Colon (tissue), 2 donors: ENCODE data around the gene RAD51C.
"Not testable (repeated sequence)": the region's sequence is repeated elsewhere in the genome, so short reads cannot be mapped to it uniquely, and the experiment has no call there.

Experiments
- FAIRE-seq: peaks from 2 replicates; lab custom pipeline; 2012; peaks lifted over from hg19 to GRCh38; lab: Jason Lieb, UNC
- donor health status: control.
- donor health status: control.

The RAD51C gene

DNA sequence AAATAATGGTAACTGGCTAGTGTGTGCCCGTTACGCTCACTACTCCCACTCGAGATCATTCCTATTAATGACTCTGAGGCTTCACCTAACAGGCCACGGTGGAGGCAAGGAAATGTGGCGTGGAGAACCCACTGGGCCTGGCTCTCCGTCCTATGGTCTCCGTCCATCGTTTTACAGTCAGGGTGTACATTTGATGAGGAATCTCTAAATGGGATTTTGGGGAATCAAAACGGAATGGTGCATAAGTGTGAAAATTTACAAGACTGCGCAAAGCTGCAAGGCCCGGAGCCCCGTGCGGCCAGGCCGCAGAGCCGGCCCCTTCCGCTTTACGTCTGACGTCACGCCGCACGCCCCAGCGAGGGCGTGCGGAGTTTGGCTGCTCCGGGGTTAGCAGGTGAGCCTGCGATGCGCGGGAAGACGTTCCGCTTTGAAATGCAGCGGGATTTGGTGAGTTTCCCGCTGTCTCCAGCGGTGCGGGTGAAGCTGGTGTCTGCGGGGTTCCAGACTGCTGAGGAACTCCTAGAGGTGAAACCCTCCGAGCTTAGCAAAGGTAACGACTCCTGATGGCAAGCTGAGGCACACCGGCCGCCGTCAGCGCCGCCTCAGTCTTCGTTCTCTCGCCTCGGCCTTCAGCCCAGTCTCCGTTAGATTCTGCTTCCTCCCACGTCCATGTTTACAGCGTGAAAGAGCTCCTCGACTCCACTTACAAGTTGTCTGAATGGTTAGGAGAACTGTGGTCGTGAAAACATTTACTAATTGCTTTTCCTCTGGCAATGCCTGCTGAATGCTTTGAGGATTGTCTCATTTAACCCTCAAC, at the start of gene RAD51C:
RAD51C (plus strand) TSS at position 364 of the 817 bp plus-strand sequence; CDS start at position 406, 42 bp downstream.
- FAIRE-seq = no peak

DNA sequence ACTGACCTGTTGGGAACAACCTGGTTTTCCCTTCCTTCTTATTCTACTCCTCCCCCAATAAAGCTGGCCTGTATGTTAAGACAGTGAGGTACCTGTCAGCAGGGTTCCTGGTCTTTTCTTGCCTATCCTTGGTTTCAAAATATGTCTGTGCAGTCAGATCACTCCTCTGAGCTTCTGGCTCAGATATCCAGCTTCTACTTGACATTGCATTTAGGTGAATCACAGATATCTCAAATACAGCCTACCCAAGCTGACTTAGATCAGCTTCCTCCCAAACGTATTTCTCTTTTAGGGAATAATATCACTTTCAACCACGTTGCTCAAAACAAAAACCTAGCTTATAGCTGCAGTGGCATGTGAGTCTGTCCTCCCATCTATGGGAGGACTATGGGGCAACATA, 49.3 kb upstream of the RAD51C start:
- no peak for FAIRE-seq

DNA sequence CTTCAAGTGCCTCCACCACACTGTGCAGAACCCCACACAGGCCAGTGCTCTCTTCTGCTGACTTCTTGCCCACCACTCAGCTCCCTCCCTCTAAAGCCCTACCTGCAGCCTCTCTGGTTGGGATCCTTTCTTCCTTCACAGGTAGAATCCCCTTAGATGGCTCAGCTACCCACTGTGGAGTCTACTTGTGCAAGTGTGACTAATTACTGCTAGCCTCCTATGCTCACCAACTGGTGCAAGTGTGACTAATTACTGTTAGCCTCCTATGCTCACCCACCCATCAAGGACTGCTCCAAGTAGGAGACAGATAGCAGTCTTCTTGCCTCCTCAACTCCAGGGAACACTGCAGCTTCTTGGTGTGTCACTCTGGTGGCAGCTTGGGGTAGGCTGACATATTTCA, 44.2 kb upstream of the RAD51C start:
- FAIRE-seq = no peak

DNA sequence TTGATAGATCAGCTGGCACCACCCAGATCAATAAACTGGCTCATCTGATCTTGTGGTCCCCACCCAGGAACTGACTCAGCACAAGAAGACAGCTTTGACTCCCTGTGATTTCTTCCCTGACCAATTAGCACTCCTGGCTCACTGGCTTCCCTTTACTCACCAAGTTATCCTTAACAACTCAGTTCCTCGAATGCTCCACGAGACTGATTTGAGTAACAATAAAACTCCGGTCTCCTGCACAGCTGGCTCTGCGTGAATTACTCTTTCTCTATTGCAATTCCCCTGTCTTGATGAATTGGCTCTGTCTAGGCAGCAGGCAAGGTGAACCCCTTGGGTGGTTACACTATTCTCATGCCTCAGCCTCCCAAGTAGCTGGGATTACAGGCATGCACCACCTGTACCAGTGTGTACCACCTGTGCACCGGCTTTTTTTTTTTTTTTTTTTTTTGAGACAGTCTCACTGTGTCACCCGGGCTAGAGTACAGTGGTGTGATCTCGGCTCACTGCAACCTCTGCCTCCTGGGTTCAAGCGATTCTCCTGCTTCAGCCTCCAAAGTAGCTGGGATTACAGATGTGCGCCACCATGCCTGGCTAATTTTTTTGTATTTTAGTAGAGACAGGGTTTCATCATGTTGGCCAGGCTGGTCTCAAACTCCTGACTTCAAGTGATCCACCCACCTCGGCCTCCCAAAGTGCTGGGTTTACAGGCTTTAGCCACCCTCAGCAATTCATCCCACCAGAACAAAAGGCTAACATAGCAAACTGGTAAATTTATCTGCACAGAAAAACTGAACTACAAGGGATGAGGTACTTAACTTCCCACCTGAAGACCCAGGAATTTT, 34.2 kb upstream of the RAD51C start:
- FAIRE-seq = not testable (repeated sequence)

DNA sequence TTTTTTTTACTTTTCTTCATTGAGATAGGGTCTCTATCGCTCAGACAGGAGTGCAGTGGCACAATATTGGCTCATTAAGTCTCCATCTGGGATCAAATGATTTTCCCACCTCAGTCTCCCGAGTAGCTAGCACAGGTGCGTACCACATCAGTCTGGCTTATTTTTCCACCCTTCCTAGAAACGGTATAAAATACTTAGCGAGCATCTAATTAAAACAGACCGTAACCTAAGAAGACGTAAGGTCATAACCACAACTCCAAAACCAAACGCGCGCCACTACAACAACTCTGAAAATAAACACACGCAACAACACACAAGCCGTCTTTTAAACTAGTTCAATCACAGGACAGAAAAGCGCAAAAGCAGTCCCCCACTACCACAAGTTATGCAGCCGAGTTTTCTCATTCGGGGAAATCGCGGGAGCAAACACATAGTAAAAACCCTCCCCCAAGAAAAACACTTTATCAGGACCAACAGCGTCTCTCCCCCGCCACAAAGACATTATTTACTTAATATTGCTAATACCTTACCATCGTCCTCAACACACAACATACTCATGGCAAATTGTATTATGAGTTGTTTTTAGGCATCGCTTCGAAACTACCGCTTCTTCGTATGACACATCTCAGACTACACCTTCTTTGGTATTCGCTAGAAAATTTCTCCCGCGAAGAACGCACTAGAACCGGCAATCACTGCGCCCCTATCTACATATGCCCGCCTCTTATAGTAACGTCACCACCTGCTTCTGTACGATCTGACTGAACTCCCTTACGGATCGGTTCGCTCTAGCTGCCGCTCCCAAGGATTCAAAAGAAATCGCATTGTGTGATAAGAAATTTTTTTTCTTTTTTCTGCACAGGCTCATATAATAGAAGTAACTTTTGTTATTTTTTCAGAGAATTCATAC, 33.3 kb upstream of the RAD51C start:
- FAIRE-seq = no peak

DNA sequence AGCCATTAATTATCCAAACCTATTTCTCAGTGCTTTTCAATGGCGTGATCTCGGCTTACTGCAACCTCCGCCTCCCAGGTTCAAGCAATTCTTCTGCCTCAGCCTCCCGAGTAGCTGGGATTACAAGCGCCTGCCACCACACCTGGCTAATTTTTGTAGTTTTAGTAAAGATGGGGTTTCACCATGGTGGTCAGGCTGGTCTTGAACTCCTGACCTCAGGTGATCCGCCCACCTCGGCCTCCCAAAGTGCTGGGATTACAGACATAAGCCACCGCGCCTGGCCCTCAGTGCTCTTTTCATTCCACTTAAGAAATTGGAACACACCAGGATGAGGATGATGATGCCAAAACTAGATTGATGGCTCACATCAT, 32.7 kb upstream of the RAD51C start:
- not testable (repeated sequence) for FAIRE-seq

DNA sequence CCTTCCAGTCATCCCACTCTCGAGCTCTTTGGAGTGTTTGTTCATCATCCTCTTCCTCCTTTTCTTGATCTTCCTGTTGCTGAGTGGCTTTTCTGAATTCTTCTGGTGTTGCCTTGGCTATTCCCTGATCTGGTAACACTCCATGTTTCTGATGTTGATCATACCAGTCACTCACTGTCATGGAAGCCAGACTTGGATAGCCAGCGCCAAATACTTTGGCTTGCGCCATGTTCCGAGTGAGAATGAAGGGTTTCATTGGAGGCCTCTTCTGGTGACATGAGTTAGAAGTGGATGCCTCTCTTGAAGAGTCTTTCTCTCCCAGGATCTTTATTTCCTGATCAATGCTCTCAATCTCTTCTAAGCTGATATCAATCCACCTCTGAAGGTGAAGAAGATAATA, 31.8 kb upstream of the RAD51C start:
- FAIRE-seq = no peak

DNA sequence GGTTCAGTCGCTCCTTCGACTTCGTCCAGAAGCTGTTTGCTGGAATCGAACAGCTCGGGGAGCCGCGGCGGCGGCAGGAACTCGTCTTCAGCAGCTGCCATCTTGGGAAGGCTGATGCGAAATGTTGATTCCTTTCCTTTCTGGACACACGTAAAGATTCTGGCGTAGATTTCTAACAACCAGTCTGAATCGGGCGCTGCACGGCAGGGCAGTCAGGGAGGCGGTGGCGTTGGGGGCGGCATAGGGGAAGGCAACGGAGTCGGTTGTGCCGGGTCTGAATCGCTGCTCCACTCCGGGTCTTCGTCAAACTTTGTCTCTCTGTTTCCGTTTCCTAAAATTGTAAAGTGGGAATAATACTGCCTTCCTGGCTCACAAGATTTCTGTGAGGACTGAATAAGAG, 30.9 kb upstream of the RAD51C start:
- FAIRE-seq = no peak

DNA sequence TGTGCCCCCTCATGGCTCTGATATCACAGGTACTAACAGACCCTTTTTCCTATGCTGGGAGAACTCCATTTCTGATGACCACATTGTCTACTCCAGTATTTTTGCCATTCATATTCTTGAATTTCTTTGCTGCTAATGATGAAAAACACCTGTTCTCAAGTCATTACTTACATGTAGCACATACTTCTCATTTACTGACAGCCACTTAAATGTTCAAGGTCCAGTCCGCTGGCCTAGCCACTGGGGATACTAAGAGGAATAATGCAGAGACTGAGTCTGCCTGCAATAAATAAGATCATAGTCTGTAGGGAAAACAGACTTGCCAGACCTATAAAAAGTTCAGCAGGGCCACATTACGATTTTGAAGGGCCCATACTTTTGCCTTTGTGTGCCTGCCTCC, 28.1 kb upstream of the RAD51C start:
- no peak for FAIRE-seq

DNA sequence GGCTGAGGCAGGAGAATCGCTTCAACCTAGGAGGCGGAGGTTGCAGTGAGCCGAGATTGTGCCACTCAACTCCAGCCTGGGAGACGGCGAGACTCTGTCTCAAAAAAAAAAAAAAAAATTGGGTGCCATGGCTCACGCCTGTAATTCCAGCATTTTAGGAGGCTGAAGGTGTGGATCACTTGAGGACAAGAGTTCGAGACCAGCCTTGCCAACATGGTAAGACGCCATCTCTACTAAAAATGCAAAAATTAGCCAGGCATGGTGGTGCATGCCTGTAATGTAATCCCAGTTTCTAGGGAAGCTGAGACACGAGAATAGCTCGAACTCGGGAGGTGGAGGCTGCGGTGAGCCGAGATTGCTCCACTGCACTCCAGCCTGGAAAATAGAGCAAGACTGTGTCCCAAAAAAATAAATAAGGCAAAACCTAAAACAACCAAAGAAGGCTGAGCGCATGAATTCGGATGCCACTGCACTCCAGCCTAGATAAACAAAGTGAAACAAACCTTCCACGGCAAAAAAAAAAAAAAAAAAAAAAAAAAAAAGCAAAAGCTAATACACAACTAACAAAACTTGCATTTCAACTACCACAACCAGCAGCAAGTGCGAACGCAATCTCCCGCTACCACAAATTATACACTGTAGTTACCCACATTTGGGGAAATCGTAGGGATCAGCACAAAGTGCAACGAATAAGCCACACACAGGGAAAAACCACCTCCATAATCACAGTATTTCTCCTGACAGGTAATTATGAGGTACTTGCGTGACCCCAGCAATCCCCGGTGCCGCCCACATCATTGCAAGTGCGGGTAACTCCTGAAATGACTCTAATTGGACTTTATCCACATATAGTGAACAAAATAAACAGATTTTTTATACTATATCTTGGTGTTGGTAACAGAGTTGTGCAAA, 26.2 kb upstream of the RAD51C start:
- FAIRE-seq = no peak

DNA sequence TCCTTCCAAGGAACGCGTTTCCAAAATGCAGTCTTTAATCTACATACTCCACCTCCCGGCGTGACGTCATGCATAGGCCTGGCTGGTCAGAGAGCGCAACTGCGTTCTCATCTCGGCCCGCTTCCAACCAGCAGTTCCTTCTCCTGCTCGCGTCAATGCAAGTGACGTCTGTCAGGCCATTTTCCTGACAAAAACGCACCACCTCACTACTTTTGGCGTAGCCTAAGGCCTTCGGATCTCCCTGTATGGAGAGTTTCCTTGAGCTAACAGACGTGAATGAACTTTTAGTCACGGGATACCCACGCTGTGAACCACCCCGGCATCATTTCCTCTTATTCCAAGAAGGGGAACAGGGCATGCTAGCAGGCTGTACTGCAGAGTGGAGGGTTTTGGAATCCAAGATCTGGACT, 25.5 kb upstream of the RAD51C start:
- no peak for FAIRE-seq

DNA sequence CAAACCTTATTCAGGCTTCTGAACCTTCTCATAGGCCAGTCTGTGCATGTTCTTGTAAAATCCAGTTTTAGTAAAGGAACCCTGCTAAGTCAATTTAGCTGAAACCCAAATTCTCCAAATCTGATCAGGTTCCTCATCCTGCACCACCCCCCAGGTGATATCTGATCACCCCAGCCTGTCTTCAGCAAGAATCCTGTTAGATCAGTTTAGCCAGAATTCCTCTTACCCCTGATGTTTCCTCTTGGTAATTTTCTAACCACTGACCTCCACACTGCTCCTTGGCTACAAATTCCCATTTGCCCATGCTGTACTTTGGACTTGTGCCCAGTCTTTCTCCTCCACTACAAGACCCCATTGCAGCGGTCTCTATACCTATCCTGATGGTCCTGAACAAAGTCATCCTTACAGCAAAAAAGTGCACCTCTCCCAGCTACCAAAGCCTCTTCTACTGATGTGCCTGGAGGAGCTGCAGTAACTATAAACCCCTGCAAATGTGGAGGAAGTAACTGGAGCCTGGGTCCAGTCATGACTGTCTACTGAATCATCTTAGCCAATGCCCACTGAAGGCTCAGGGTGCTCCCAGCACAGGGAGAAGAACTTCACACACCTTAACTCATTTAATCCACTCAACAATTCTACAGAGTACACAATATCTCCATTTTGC, 24.3 kb upstream of the RAD51C start:
- FAIRE-seq = no peak

DNA sequence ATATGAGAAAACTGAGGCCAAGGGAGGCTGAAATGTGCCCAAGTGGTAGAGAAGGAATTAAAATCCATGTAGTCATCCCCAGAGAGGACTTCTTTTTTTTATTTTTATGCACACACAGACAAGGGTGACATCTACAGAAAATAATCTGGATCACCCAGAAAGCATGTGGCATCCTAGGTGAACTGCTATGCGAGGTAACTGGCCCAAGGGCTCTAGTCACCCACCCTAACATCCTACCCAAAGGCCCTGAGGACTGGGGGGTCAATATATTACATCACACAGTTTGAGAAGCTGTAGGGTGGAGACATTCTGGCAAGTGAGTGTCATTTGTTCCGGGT, 23.8 kb upstream of the RAD51C start:
- no peak for FAIRE-seq

DNA sequence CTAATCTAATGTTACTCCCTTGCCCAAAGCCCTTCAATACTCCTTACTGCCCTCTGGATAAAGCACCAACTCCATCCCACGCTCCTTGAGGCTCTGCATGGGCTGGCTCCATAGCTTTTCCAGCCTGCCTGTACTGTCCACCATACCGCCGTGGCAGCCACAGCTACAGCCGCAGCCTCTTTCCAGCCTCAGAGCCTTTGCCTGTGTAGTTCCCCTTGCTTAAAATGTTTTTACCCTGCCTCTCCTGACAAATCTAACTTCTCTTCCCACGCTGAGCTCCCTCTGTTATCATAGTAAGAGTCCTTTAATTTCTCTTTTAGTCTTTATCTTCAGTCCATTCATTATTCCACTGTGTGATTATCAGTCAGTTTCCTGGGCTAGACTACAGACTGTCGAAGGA, 22.5 kb upstream of the RAD51C start:
- FAIRE-seq = no peak

DNA sequence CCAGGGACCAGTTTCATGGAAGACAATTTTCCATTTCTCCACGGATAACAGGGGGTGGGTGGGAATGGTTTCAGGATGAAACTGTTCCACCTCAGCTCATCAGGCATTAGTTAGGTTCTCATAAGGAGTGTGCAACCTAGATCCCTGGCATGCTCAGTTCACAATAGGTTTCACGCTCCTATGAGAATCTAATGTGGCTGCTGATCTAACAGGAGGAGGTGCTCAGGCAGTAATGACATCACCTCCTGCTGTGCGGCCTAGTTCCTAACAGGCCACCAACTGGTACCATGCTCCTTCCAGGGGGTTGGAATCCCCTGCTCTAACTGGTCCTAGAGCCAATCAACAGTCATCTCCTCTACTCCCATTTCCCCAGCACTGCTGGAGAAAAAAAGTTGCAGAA, 20.4 kb upstream of the RAD51C start:
- FAIRE-seq = no peak

DNA sequence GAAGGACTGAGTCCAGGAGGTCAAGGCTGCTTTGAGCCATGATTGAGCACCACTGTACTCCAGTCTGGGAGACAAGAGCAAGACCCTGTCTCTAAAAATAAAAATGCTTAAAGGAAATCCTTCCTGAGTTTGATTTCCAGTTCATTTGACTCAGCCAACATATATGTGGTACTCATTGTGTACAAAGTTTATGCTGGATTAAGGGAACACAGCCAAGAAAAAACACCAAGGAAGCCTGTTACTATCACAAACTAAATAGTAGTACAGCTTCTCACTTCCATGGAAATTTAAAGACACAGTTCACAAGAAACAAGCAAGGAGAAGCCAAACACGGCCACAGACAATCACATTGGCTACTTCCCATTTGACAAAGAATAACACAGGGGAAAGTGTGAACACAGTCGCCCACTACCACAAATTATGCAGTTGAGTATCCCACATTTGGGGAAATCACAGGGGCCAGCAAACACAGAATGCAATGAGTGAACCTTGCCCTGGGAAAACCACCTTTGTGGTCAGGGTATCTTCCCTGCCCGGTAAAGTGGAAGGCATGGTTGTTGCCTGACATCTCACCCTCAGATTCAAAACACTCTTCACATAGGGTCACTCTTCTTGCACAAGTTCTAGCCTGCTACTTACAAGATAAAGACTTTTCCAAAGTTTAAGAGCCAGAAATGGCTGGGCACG, 15.1 kb upstream of the RAD51C start:
- no peak for FAIRE-seq

DNA sequence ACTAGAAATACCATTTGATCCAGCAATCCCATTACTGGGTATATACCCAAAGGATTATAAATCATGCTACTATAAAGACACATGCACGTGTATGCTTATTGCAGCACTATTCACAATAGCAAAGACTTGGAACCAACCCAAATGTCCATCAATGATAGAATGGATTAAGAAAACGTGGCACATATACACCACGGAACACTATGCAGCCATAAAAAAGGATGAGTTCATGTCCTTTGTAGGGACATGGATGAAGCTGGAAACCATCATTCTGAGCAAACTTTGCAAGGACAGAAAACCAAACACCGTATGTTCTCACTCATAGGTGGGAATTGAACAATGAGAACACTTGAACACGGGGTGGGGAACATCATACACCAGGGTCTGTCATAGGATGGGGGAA, 14.1 kb upstream of the RAD51C start:
- not testable (repeated sequence) for FAIRE-seq

DNA sequence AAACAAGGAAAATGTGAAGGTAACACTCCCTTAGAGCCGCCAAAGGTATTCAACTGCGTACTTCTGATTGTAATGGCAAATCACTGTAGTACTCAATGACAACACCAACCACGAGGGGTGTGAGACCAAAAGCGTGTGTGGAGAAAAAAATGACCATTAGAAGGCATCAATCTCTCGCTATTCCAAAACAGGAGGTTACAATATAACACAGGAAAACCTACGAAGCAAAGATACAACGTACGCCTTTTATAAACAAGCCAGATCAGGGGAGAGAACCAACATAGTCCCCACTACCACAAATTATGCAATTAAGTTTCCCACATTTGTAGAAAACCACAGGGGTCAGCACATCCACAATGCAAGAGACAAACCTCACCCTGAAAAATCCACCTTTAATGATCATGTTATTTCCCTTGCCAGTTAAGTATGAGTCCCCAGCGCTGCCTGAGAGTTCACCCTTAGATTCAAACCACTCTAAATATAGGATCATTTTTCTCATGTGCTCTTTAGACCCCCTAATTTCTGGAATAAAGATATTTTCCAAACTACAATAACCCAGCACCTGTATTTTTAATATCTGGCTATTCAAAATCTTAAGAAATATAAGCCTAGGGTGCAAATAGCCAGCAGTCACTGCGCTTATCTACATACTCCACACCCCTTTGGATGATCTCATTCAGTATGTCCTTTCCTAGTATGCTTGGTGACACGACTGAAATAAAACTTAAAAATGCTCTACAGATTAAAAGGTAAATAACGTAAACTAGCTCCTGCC, 13.0 kb upstream of the RAD51C start:
- FAIRE-seq = no peak

DNA sequence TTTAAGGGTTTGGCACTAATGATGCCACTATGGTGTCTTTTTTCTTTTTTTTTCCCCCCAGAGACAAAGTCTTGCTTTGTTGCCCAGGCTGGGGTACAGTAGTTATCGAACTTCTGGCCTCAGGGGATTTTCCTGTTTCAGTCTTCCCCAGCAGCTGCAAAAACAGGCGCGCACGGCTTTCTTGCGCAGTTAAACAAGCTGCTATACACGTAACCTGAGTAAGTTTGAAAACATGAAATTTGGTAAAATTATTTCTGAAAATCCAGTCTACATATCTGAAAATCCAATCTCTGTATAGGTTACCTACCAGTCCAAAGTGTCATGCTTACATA, 12.4 kb upstream of the RAD51C start:
- no peak for FAIRE-seq

DNA sequence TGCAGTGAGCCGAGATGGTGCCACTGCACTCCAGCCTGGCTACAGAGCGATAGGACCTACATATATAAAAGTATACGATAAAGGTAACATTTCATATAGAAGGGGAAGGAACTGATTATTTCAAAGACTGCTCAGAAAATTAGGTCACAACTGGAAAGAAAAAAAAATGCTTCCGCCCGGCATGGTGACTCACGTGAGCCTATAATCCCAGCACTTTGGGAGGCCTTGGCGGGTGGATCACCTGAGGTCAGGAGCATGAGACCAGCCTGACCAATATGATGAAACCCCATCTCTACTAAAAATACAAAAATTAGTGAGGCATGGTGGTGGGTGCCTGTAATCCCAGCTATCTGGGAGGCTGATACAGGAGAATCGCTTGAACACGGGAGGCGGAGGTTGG, 8.4 kb upstream of the RAD51C start:
- no peak for FAIRE-seq
